Sigmoid colon (tissue), 7 donors: ENCODE data around the gene ARHGAP15. TPM values are rescaled to one million over a fixed set of nuclear protein-coding genes. Genes with fewer than 3 reads are reported as not detected.

Experiments
- DNase-seq: peaks from one replicate; pipeline ENCODE4 v3.0.0-alpha.2; 2019
- H3K27ac ChIP-seq, 4 donors: fragments of 200-600 bp; sonication (generic); one replicate each; pipeline ENCODE4 v1.5.1; 2016 to 2019; ENCODE audit warnings: mild to moderate bottlenecking in 1 of 4
- H3K27me3 ChIP-seq, 3 donors: fragments of 200-600 bp; sonication (generic); one replicate each; pipeline ENCODE4 v1.5.1; 2019; ENCODE audit warnings: mild to moderate bottlenecking in 1 of 3
- H3K36me3 ChIP-seq, 4 donors: fragments of 200-600 bp; sonication (generic); one replicate each; pipeline ENCODE4 v1.5.1; 2016 to 2019
- H3K4me1 ChIP-seq, 4 donors: fragments of 200-600 bp; sonication (generic); one replicate each; pipeline ENCODE4 v1.5.1; 2017 to 2019
- H3K4me3 ChIP-seq, 4 donors: fragments of 200-600 bp; sonication (generic); one replicate each; pipeline ENCODE4 v1.5.1; 2017 to 2019; ENCODE audit warnings: mild to moderate bottlenecking in 2 of 4, moderate library complexity in 1 of 4
- H3K9me3 ChIP-seq, 4 donors: fragments of 200-600 bp in 3 of 4; sonication (generic) in 3 of 4; one replicate each; pipeline versions ENCODE4 v1.5.1 to v1.6.1; 2013 to 2019
- EP300 ChIP-seq, 4 donors: sonication (generic); formaldehyde crosslinking; IDR thresholded peaks; one replicate each; pipeline ENCODE4 v1.6.1; 2017; ENCODE audit warnings: antibody characterized with exemption in 4 of 4
- POLR2A ChIP-seq, 2 donors: fragments of 450-650 bp; IDR thresholded peaks; one replicate each; pipeline ENCODE4 v1.6.1; 2016; ENCODE audit warnings: antibody characterized with exemption in 2 of 2, mild to moderate bottlenecking in 2 of 2, moderate library complexity in 2 of 2
- POLR2AphosphoS5 ChIP-seq, 4 donors: sonication (generic); formaldehyde crosslinking; IDR thresholded peaks; one replicate each; pipeline ENCODE4 v1.6.1; 2017; ENCODE audit warnings: antibody characterized with exemption in 4 of 4
- WGBS, 2 donors: extraction: QIAGEN DNeasy Blood & Tissue Kit; methylation state at CpG; one replicate each; pipeline ENCODE4 v1.1.7; 2013; 5-methylcytosine and 5-hydroxymethylcytosine counted together
- intact Hi-C: fragments of 100-400 bp; cut with DNase I; formaldehyde crosslinking; loops from one replicate; pipeline ENCODE4 v1.15.1; 2023
- polyA plus RNA-seq, 3 donors: library from polyadenylated mRNA; stranded (reverse); fragments of 200-250 nt; gene quantifications; one replicate each; pipeline ENCODE4 v1.2.3, GENCODE V29; 2013
- total RNA-seq, 4 donors: library from RNA; depleted of rRNA; stranded (reverse); fragments of >200 nt; gene quantifications; one replicate each; pipeline ENCODE4 v1.1.0, GENCODE V29; 2016
- TF ChIP-seq, protein P1 (sequence below), 4 experiments: fragments of 450-650 bp in 3 of 4; fragments of 200-600 bp in 1 of 4; IDR thresholded peaks; one replicate each; pipeline ENCODE4 v1.5.1; 2016 to 2019; ENCODE audit warnings: antibody characterized with exemption in 4 of 4, mild to moderate bottlenecking in 3 of 4, moderate library complexity in 2 of 4
- donor health status: healthy with polysubstance abuse.
- donor health status: Bipolar disorder and iron deficiency.
- donor health status: healthy.

ARHGAP15 gene
- total and polyA plus RNA-seq, 7 donors = 3.7 to 16.4 (median 6.0) TPM

DNA sequence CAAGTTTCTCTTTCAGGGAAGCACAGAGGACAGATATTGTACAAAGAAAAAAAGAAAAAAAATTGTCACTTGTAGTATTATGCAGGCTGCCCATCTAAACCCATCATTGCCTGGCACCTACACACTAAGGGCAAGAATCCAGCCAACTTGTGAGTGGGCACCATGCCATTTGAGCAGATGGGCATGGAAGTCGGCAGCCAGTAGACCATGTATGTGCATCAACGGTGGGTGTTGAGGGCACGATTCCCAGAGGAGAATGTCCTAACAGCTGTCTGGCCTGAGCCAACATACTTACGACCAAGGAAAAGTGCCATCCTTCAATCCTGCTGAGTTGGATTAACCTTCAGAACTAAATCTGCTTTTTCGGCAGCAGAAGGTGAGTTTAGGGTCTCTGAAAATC lies 63.9 kb downstream of the ARHGAP15 start:
- Histone ChIP-seq H3K9me3 (no peaks in the 10 kb centered on the region), H3K4me3 (no peak overlapping the region), H3K27me3 (no peaks in the 10 kb centered on the region), H3K4me1 (no peaks in the 10 kb centered on the region), H3K36me3 (no peaks in the 10 kb centered on the region), H3K27ac (no peak overlapping the region)
- TF ChIP-seq POLR2A (IDR thresholded peaks at IDR 0.05) (no peak), EP300 (IDR thresholded peaks at IDR 0.05) (no peak), POLR2AphosphoS5 (IDR thresholded peaks at IDR 0.05) (no peak)
- TF ChIP-seq, protein P1, sequence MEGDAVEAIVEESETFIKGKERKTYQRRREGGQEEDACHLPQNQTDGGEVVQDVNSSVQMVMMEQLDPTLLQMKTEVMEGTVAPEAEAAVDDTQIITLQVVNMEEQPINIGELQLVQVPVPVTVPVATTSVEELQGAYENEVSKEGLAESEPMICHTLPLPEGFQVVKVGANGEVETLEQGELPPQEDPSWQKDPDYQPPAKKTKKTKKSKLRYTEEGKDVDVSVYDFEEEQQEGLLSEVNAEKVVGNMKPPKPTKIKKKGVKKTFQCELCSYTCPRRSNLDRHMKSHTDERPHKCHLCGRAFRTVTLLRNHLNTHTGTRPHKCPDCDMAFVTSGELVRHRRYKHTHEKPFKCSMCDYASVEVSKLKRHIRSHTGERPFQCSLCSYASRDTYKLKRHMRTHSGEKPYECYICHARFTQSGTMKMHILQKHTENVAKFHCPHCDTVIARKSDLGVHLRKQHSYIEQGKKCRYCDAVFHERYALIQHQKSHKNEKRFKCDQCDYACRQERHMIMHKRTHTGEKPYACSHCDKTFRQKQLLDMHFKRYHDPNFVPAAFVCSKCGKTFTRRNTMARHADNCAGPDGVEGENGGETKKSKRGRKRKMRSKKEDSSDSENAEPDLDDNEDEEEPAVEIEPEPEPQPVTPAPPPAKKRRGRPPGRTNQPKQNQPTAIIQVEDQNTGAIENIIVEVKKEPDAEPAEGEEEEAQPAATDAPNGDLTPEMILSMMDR (IDR thresholded peaks at IDR 0.05) = no peak
- intact Hi-C loops = no loop called here
- no peak for DNase-seq
- WGBS, 2 donors = 80 to 88% methylated on average over 5 of the region's 5 CpGs

DNA sequence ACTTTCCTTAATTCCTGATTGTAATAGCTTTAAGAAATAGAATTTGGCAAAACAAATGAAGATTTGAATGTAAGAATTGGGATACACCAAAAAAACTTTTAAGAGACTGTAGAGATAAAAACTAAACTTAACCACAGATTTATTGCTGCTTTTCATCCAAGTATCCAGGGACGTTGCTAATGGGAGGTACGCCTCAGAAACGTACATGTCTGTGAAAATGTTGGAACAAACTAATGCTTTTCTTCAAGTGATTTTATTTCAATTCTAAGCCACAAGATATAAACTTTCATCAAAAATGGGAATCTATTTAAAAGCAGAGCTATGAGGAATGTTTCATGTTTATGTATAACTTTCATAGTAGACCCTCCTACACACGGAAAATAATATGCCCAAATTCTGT lies 66.3 kb downstream of the ARHGAP15 start:
- DNase-seq = no peak
- intact Hi-C loops = no loop called here
- Histone ChIP-seq H3K4me1 (no peaks in the 10 kb centered on the region), H3K36me3 (no peaks in the 10 kb centered on the region), H3K4me3 (no peak overlapping the region), H3K9me3 (no peaks in the 10 kb centered on the region), H3K27ac (no peak overlapping the region), H3K27me3 (no peaks in the 10 kb centered on the region)
- TF ChIP-seq, protein P1 (IDR thresholded peaks at IDR 0.05) = no peak
- TF ChIP-seq POLR2A (IDR thresholded peaks at IDR 0.05) = no peak
- TF ChIP-seq POLR2AphosphoS5 (IDR thresholded peaks at IDR 0.05) = no peak
- no peak for TF ChIP-seq EP300 (IDR thresholded peaks at IDR 0.05)
- WGBS, 2 donors = 57 to 66% methylated on average over 4 of the region's 4 CpGs

DNA sequence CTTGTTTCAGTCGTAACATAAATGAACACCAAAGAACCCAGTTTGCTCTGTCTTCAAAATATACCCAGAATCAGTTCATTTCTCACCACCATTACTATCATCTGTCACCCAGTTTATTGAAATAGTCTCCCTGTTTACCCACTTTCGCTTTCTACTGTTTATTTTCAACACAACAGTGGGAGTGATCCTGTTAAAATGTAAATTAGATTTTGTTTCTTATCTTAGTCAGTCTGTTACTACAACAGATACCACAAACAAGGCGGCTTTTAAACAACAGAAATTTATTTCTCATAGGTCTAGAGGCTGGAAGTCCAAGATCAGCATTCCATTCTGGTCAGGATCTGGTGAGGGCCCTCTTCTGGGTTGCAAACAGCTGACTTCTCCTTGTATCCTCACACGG lies 74.8 kb downstream of the ARHGAP15 start:
- no peak overlapping the region for H3K27ac ChIP-seq
- no peak for TF ChIP-seq POLR2AphosphoS5 (IDR thresholded peaks at IDR 0.05)
- TF ChIP-seq EP300 (IDR thresholded peaks at IDR 0.05) = no peak
- no peak for TF ChIP-seq POLR2A (IDR thresholded peaks at IDR 0.05)
- TF ChIP-seq, protein P1 (IDR thresholded peaks at IDR 0.05) = no peak
- WGBS, 2 donors = 80 to 90% methylated on average over 4 of the region's 4 CpGs
- no peaks in the 10 kb centered on the region for H3K36me3 ChIP-seq
- no peaks in the 10 kb centered on the region for H3K27me3 ChIP-seq
- H3K4me3 ChIP-seq = no peak overlapping the region
- intact Hi-C loops = no loop called here
- H3K9me3 ChIP-seq = no peaks in the 10 kb centered on the region
- no peaks in the 10 kb centered on the region for H3K4me1 ChIP-seq
- DNase-seq = no peak

DNA sequence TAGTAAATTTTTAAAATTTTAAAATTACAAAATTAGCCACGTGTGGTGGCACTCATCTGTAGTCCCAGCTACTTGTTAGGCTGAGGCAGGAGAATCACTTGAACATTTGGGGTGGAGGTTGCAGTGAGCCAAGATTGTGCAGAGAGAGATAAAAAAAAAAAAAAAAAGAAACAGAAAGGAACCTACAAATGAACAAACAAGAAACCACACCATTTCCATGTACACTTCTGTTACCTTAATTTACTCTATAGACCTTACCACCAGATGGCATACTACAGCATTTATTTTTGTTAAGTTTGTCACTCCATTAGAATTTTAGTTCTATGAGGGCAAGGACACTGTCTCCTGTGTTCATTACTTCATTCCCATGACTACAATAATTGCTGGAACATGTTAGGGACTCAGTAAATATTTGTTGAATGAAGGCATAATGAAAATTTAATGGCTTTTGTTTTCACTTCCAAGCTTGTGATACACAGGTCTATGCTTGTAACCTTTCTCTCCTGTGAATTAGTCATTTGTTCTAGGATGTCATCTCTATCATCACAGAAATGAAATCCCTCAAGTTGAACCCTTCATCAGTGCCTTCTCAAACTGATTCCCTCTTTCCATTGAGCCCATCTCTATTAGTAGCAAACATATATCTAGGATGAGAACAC lies 76.0 kb downstream of the ARHGAP15 start:
- intact Hi-C loops = no loop called here
- H3K4me3 ChIP-seq = no peak overlapping the region
- no peaks in the 10 kb centered on the region for H3K9me3 ChIP-seq
- no peak for DNase-seq
- H3K36me3 ChIP-seq = no peaks in the 10 kb centered on the region
- 81 to 88% methylated on average over 1 of the region's 1 CpG for WGBS, 2 donors
- TF ChIP-seq, protein P1 (IDR thresholded peaks at IDR 0.05) = no peak
- TF ChIP-seq POLR2AphosphoS5 (IDR thresholded peaks at IDR 0.05) (no peak), POLR2A (IDR thresholded peaks at IDR 0.05) (no peak)
- H3K4me1 ChIP-seq = no peaks in the 10 kb centered on the region
- H3K27ac ChIP-seq = no peak overlapping the region
- H3K27me3 ChIP-seq = no peaks in the 10 kb centered on the region
